GM20431 (cell line): ENCODE measurements around the gene ADAM23.

Source experiments
- in situ Hi-C: fragments of 300-500 bp; cut with MseI, MboI; formaldehyde crosslinking; loops from one replicate; pipeline ENCODE4 v1.15.0; 2020; ENCODE audit warnings: low sequenced_read_pairs; ENCODE audit not compliant: unreplicated experiment

Gene ADAM23

GRCh38 chr2:206442474-206442832 is 879 bp upstream of the ADAM23 start:
- in situ Hi-C loops = no loop called here

DNA sequence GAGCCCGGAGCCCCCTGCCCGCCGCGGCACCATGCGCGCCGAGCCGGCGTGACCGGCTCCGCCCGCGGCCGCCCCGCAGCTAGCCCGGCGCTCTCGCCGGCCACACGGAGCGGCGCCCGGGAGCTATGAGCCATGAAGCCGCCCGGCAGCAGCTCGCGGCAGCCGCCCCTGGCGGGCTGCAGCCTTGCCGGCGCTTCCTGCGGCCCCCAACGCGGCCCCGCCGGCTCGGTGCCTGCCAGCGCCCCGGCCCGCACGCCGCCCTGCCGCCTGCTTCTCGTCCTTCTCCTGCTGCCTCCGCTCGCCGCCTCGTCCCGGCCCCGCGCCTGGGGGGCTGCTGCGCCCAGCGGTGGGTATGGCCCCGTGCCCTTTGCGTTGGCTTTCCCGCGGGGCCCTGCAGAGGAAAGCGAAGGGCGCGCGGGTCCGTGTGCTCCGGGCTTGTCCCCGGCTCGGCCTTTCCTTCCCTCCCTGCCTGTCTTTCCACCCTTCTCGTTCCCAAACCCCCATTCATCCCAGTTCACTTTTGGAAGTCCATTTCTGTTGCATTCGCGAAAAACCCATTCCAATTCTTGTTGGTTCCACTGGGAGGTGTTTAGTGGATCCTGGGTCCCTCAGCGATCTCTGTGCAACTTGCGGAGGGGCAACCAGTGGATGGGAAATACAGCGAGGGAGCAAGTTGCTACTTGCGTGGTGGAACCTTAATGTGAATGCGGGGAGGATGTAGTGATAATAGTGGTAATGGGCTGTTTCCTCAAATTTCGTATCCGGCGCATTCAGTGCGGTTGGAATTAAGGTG is 599 bp downstream of the ADAM23 start:
- in situ Hi-C loops = no loop called here

GRCh38 chr2:206445948-206446347 is 2.6 kb downstream of the ADAM23 start:
- in situ Hi-C loops = no loop called here

DNA sequence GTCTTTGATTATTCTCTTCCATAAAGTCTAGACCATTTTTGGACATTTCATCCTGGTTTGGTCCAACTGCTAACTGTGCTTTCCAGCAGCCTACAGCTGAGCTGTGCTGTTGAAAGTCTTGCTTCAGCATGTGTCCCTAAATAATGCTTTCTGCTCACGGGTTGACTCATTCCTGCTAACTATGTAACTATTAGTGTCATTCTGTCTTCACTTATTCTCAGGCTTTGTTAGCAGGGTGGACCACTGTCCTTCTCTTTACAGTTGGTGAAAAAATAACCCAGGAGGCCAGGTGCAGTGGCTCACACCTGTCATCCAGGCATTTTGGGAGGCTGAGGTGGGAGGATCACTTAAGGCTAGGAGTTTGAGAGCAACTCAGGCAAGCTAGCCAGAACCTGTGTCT is 8.9 kb downstream of the ADAM23 start:
- in situ Hi-C loops = no loop called here

DNA sequence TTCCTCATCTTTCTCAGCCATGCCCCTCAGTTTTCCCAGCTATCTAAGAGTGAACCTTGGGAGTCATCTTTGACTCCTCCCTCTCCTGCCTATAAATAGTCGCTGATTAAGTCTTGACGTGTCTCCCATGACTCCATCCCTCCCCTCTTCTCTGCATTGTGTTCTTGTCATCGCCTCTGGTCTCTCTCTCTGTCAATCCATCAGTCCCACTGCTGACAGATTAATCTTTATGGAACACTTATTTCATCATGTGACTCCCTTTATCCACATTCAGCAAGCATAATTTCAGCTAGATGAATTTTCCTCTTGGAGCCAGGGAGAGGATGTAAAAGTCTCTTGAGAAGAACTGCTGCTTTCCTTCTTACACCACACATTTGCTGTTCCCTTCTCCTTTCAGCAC is 9.4 kb downstream of the ADAM23 start:
- in situ Hi-C loops = no loop called here

GRCh38 chr2:206456078-206456754 is 12.9 kb downstream of the ADAM23 start:
- in situ Hi-C loops = no loop called here

DNA sequence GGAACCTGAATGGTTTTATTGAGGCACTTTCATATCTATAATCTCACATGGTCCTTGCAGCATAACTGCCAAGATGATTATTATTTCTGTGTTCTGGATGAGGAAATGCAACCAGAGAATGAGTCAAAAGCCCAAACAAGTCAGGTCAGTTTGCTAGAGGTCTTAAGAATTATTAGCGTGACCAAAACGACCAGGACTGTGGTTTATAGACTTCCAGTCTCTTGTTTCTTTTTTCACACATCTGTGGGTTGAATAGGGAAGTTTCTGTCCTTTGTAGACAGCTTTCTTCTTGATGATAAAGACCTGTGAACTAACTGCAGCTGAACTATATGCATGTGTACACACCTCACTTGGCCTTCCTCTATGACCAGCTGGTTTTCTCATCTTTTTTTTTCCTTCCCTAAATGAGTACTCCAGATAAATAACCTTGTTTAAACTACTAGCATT is 13.9 kb downstream of the ADAM23 start:
- in situ Hi-C loops = no loop called here

DNA sequence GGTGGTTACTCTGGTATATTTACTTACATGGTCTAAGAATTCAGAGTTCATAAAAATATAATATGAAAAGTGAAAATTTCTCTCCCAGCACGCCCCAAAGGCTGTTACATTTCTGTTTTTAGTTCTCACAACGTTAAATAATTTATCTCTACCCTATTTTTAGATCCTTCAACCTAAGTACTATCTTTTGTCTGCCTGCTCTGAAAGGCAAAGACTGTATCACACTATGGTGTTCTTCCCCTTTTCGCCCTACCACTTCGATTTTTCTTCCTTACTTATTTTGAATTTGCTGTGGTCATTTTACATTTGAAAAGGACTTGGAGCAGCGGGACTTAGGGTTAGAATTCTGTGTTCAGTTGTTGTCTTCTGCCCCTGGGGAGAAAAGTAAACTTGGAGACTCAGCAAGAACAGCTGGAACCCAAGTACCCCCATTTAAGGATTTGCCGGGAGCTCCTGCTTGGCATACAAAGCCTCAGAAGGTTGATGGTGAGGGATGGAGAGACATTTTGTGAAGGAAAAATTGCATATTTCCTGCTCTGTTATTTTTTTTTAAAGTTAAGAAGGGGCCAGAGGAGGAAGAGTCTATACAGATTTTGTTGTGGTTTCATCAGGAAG is 19.0 kb downstream of the ADAM23 start:
- in situ Hi-C loops = no loop called here

DNA sequence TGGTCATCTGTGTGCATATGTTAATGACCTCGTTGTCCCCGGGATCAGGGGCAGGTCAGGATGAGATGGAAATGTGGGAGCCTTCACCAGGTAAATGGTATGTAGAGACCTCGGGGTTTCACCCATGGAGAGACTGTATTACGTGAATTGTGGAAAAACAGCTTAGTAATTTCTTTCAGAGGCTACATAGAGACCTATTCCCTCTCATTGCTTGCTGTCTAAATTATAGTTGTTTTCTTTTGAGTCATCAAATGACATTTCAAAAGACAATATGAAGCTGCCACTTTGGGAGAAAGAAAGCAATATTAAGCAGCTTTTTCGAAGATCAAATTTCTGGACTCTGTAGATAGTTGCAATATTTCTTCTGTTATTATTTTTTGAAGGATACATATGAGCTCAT is 20.4 kb downstream of the ADAM23 start:
- in situ Hi-C loops = no loop called here

DNA sequence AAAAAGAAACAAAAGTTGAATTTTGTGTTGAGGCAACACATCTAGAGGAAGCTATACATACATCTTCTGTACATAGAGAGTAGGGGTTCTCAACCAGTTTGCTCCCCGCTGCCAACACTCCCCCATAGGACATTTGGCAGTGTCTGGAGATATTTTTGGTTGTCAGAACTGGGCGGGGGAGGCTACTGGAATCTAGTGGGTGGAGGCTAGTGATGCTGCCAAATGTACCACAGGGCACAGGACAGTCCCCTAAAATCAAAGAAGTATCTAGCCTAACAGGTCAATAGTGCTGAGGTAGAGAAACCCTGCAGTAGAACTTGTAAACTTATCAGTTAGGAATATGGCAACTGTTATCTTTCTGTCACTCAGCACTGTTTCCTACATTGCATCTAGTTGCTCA is 21.3 kb downstream of the ADAM23 start:
- in situ Hi-C loops = no loop called here

GRCh38 chr2:206471524-206472062 is 28.3 kb downstream of the ADAM23 start:
- in situ Hi-C loops = no loop called here

- in situ Hi-C loops = no loop called here
Observed at GRCh38 chr2:206472094-206472493, 28.8 kb downstream of the ADAM23 start.

DNA sequence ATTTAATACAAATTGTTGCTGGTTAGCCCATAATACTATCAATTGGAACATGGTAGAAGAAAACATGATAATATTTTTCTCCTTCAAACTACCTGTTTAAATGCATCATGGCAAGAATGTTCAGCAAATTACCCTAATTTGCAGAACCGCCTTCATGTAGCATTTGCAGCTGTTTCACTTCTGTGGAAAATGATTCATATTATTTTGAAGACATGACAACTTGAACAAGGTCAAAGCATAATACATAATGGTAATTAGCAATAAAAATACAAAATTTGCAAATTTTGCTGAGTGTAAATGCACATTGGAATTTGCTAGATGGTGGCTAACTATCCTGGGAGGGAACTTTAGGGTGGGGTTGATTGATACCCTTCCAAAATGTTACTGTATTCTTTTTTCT is 30.8 kb downstream of the ADAM23 start:
- in situ Hi-C loops = no loop called here

- in situ Hi-C loops = no loop called here
Observed at GRCh38 chr2:206477296-206477695, 34.0 kb downstream of the ADAM23 start.

DNA sequence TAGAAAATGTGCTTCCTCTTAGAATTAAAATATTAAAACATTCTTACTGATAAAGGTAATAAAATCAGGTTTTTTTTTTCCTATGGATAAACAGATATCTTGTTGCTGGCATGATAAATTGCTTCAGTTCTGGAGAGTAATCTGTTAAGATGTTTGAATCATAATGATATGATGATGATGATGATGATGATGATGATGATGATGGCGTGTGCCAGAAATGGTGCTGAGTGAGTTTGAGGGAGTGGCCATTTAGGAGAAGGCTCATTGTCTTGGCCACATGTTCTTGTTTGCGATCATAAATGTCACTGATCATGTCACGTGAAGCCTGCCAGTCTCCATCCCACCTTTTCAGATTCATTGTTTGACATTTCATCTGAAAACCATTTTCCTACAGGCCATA is 35.0 kb downstream of the ADAM23 start:
- in situ Hi-C loops = no loop called here

DNA sequence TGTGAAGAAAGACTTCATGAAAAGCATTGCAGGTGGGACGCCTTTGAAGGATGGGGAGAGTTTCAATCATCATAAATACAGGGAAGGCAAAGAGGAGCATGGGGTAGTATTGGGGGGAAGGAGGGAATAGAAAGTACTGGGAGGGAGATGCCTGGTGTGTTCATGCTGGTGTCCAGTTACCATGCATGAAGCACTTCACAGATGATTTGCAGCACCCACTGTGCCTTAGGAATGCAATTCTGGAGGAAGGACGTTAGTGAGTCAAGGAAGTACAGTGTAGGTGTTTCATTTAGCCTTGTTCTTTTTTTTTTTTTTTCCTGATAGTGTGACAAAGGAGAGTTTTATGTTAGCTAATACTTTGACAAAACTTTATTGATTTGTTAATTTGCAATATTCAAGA is 36.8 kb downstream of the ADAM23 start:
- in situ Hi-C loops = no loop called here

DNA sequence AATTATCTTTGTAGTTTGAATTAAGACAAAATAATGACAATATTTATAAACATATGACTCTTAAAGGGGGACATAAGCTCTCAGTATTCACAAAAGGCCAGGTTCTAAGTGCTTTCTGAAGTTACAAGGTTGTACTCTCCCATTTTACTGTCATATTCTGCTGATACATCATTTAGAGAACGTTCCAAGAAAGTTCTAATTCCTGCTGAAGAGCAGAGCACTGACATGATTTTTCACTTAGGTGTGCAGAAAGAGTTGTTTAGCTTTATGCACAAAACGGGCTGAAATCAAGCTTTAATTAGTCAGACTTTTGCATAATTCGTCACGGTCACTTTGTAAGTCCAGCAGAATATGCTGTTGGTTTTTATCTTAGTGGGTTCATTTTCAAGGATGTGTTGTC is 37.3 kb downstream of the ADAM23 start:
- in situ Hi-C loops = no loop called here

DNA sequence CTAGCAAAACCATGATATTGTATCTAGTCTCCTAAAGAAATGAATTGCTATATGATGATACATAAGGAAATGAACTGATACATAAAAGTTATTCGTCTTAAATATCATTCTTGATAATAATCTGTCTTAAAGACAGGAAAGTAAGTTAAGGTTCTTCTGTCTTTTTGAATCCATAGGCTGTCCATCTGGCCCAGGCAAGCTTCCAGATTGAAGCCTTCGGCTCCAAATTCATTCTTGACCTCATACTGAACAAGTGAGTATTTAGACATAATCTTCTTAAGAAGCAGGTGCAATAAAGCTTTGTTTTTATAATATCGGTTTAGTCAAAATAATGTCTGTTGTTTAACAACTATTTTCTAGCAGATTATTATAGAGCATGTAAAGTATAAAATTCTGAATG is 37.7 kb downstream of the ADAM23 start:
- in situ Hi-C loops = no loop called here

- in situ Hi-C loops = no loop called here
Observed at GRCh38 chr2:206482123-206482522, 38.8 kb downstream of the ADAM23 start.

- in situ Hi-C loops = no loop called here
Observed at GRCh38 chr2:206482633-206483032, 39.3 kb downstream of the ADAM23 start.

DNA sequence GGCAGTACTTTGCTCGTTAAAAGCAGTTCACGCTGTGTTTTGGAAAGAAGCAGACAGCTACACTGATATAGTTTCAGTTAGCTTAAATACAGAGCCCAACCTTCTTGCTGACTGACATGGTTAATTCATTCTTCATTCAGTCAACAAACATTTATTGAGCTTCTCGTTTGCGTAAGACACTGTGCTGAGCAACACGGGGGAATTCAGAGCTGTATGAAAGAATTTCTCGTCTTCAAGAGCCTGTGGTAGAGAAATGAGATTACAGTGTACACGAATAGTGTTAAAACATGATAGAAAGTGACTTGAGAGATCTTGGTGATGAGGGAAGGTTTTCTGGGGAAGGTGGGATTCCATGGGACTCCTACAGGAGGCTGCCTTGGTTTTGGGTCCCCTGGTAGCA is 44.7 kb downstream of the ADAM23 start:
- in situ Hi-C loops = no loop called here
